LNCAP (cell line): Measurements from ENCODE around the gene PTPRN2.

Experiments used
- TF ChIP-seq, protein P1 (sequence below): fragments of 450-650 bp; IDR thresholded peaks from 2 replicates; pipeline ENCODE4 v1.5.1; 2017; ENCODE audit warnings: mild to moderate bottlenecking

The PTPRN2 gene

DNA sequence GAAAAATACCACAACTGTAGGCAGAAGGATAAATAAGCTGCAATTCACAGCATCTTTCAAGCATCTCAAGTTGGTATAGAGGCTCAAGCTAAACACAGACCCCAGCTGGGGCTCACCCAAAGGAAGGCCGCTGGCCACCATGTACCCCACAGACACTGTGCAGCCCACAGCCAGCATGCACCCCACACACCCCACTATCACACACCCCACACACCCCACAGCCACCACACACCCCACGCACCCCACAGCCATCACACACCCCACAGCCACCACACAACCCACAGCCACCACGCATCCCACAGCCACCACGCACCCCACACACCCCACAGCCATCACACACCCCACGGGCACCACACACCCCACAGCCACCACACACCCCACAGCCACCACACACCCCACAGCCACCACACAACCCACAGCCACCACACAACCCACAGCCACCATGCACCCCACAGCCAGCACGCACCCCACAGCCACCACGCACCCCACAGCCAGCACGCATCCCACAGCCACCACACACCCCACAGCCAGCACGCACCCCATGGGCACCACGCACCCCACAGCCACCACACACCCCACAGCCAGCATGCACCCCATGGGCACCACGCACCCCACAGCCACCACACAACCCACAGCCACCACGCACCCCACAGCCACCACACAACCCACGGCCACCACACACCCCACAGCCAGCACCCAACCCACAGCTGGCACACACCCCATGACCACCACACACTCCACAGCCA lies 1036.1 kb downstream of the PTPRN2 start:
- TF ChIP-seq, protein P1, sequence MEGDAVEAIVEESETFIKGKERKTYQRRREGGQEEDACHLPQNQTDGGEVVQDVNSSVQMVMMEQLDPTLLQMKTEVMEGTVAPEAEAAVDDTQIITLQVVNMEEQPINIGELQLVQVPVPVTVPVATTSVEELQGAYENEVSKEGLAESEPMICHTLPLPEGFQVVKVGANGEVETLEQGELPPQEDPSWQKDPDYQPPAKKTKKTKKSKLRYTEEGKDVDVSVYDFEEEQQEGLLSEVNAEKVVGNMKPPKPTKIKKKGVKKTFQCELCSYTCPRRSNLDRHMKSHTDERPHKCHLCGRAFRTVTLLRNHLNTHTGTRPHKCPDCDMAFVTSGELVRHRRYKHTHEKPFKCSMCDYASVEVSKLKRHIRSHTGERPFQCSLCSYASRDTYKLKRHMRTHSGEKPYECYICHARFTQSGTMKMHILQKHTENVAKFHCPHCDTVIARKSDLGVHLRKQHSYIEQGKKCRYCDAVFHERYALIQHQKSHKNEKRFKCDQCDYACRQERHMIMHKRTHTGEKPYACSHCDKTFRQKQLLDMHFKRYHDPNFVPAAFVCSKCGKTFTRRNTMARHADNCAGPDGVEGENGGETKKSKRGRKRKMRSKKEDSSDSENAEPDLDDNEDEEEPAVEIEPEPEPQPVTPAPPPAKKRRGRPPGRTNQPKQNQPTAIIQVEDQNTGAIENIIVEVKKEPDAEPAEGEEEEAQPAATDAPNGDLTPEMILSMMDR = no peak

DNA sequence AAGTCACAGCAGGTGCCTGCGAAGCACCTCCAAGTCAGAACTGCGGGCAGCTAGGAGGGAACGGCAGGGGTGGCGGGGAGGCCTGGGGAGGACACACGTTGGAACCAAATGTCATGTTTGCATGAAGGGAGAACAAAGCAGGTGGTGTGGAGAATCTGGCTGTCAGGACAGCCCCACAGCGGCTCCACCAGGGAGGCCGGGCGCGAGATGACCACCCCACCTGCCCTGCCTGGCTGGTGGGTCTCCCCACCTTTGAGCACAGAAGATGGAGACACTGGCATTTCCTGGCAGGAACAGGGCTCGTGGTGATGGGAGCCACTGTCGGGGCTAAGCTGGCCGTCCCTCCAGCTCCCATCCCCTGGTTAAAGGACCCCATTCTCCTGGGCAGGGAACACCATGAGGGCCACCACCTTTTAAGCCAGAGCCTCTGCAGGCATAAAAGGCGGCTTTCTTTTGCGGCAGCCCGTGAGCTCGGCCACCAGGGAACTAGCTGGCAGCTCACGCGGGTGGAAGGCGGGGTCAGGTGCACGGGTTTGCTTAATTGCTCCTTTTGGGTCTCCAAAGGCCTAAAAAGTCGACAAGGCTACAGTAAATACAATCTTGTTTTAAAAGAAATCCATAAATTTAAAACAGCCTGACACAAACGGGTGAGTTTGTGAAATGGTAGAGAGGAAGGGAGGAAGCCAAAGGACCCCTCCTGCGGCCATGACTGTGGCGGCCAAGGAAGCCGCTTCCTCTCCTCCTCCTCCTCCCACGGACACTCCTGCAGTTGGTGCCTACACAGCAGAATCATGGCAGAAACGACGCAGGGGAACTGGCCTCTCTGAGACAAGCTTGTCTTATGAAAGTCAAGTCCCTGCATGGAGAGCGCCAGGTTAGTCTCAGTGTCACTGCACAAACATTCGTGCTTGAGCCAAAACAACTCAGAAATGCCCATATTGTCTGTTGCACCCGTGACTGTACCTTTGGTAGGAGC lies 1037.0 kb downstream of the PTPRN2 start:
- TF ChIP-seq, protein P1 = no peak

DNA sequence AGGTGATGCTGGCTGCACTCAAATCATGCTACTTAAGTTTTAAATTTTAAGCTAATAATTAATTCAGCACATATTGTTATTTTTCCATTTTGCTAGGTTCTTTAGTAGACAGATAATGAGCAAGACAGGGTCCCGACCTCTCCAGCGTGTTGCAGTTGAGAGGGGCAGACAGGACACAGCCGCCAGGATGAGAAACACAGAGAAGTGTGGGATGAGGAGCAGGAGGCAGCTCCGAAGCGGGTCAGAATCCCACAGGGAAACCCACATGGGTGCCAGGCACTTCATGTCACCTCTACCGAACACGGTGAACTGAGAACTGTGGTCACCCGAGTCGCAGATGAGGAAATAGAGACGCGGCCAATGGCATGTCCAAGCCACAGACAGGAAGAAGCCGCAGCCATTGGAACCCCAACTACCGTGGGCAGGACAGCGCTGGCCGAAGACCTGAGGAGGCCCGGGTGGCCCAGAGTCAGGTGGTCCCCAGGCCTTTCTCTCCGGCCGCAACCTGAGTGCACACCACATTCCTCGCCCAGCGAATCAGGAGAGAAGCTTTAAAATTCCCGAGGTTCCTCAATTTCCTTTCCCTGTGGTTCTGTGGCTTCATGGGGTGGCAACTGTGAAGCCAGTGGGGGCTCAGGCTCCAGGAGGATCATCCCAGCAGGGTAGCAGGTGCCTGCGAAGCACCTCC lies 1037.9 kb downstream of the PTPRN2 start:
- TF ChIP-seq, protein P1 = no peak

DNA sequence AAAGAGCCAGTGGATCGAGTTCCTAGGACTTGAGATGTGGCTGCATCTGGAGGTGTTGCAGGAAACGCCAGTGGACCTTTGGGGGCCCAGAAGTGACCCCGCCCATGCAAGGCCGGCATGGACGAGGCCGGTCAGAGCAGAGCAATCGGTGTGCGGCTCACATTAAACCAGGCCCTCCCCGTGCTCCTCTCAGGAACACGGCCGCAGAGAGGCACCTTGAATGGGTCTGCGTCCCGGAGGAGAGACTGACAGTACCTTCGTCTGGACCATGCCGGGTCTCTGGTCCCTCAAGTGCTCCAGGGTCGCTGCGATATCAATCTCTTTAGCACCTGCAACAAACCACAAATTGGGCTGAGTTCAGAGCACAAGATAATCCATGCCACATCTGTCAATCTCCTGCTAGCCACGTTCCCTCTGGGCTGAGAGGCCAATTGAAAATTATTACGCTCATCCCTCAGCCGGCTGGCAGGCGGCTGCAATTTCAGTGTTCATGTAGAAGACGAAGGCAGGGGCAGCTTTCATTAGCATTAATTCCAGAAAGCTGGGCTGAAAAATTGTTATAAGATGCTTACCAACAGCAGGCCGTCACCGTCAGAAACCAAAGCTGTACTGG lies 1038.8 kb downstream of the PTPRN2 start:
- TF ChIP-seq, protein P1 = no peak

DNA sequence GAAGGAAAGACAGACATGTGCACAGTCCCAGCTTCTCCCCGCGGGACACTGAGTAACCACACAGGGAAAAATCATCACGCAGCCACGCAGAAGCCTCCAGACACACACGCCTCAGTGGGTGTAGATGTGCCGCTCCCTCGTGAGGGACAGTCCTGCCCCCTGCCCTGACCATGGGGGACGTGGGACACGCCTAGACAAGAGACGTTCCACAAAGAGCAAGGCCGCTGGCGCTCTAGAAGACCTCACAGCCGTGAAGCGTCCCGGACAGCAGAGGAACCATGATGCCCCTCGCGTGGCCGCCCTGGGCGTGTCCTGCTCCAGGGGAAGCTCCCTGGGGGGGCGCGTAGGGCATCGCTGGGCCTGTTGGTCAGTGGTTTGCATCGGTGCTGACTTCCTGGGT lies 1040.0 kb downstream of the PTPRN2 start:
- TF ChIP-seq, protein P1 = no peak

DNA sequence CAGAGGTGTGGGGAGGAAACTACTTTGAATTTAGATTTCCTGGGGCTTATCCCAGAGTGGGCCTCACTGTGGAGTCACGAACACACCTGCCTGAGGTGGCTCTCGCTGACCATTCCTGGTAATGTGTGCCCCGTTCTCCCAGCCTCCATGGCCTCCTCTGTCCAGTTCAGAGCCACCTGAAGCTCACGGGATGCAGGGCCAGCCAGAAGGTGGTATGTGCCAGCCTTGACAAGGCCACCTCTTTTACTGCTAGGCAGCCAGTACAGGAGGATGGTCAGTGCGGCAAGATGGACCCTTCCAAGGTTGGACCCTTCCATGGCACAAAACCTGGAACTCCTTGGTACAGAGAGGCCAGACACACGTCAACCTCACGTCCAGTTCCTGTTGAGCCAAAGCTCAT lies 1040.5 kb downstream of the PTPRN2 start:
- TF ChIP-seq, protein P1 = no peak

DNA sequence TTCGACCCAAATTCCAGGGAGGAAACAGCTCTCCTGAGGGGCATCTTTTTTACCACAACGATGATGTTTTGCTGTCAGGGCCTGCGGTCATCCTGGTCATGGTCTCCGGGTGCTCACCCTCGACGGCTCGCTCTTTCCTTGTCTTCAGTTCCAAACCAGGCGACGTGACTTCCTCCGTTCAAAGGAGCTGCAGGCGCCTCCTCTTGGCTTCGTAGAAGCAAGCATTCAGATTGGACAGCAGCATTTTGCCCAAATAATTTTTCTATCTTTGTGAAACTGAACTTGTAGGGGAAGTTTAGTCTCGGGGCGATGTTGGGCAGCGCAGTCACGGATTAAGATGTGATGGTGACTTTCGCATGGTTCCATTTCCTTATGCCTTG lies 1042.0 kb downstream of the PTPRN2 start:
- TF ChIP-seq, protein P1 = no peak
